Uterus (tissue), 4 donors: ENCODE results near the gene GPR173. TPM values are rescaled to one million over a fixed set of nuclear protein-coding genes. Genes with fewer than 3 reads are reported as not detected.

Source experiments
- DNase-seq, 2 donors: peaks; one replicate each; pipeline ENCODE4 v3.0.0-alpha.2; 2019 to 2020
- H3K27ac ChIP-seq, 2 donors: fragments of 200-600 bp; sonication (generic); 1 replicate in 1 of 2; 2 replicates in 1 of 2; pipeline ENCODE4 v1.5.1; 2016 to 2018
- H3K27me3 ChIP-seq, 2 donors: fragments of 200-600 bp; sonication (generic); one replicate each; pipeline ENCODE4 v1.5.1; 2018 to 2019; ENCODE audit warnings: control low read depth in 1 of 2
- H3K36me3 ChIP-seq, 2 donors: fragments of 200-600 bp; sonication (generic); one replicate each; pipeline ENCODE4 v1.5.1; 2019; ENCODE audit warnings: control low read depth in 1 of 2
- H3K4me1 ChIP-seq, 2 donors: fragments of 200-600 bp; sonication (generic); one replicate each; pipeline ENCODE4 v1.5.1; 2018 to 2019; ENCODE audit warnings: control low read depth in 1 of 2
- H3K4me3 ChIP-seq, 2 donors: fragments of 200-600 bp; sonication (generic); 1 replicate in 1 of 2; 2 replicates in 1 of 2; pipeline ENCODE4 v1.5.1; 2018 to 2019; ENCODE audit warnings: mild to moderate bottlenecking in 1 of 2
- H3K9me3 ChIP-seq, 2 donors: fragments of 200-600 bp; sonication (generic); one replicate each; pipeline ENCODE4 v1.5.1; 2019; ENCODE audit warnings: control low read depth in 1 of 2
- CTCF ChIP-seq, 4 experiments: fragments of 200-600 bp in 2 of 4; fragments of 450-650 bp in 2 of 4; sonication (generic) in 2 of 4; IDR thresholded peaks; one replicate each; pipeline ENCODE4 v1.5.1; 2016 to 2019; ENCODE audit warnings: antibody characterized with exemption in 4 of 4, mild to moderate bottlenecking in 2 of 4, moderate library complexity in 1 of 4
- POLR2A ChIP-seq, 2 donors: fragments of 450-650 bp; IDR thresholded peaks; one replicate each; pipeline ENCODE4 v1.6.1; 2016; ENCODE audit warnings: antibody characterized with exemption in 2 of 2, mild to moderate bottlenecking in 1 of 2, moderate library complexity in 1 of 2
- intact Hi-C: fragments of 100-400 bp; cut with DNase I; formaldehyde crosslinking; loops from one replicate; pipeline ENCODE4 v1.15.1; 2023; ENCODE audit warnings: low total_unique reads
- total RNA-seq, 4 donors: library from RNA; depleted of rRNA in 3 of 4; stranded (reverse); fragments of >200 nt in 3 of 4; gene quantifications; one replicate each; pipeline versions ENCODE4 v1.1.0 to v1.2.4, GENCODE V29; 2014 to 2023
- donor health status: DM: yes; HTN: yes; CAD: no.

Gene GPR173
- total RNA-seq, 4 donors from 2014 or later: 0.51 to 9.2 (median 4.5) TPM

- Histone ChIP-seq H3K4me3 (no peak overlapping the region), H3K27ac (peak overlapping the region; percentile 12 to 59)
- TF ChIP-seq POLR2A (IDR thresholded peaks at IDR 0.05): no peak
- TF ChIP-seq CTCF (IDR thresholded peaks at IDR 0.05): no peak
These were observed 66.4 kb downstream of the GPR173 start for GRCh38 chrX:53114864-53115549.

GRCh38 chrX:53115550-53115874 lies 66.9 kb downstream of the GPR173 start:
- H3K36me3 ChIP-seq: no peaks in the 10 kb centered on the region
- intact Hi-C loops: no loop called here
- DNase-seq: no peak
- H3K27me3 ChIP-seq: no peaks in the 10 kb centered on the region
- H3K4me3 ChIP-seq: no peak overlapping the region
- no peaks in the 10 kb centered on the region for H3K9me3 ChIP-seq
- TF ChIP-seq CTCF (IDR thresholded peaks at IDR 0.05): no peak
- no peak for TF ChIP-seq POLR2A (IDR thresholded peaks at IDR 0.05)
- H3K27ac ChIP-seq: peak overlapping the region; percentile 43 to 59
- no peaks in the 10 kb centered on the region for H3K4me1 ChIP-seq

More at GRCh38 chrX:53114864-53115549, 66.4 kb downstream of the GPR173 start:
- Histone ChIP-seq H3K9me3 (no peaks in the 10 kb centered on the region), H3K4me1 (no peaks in the 10 kb centered on the region), H3K36me3 (no peaks in the 10 kb centered on the region), H3K27me3 (no peaks in the 10 kb centered on the region)
- intact Hi-C loops: no loop called here
- no peak for DNase-seq

- TF ChIP-seq CTCF (IDR thresholded peaks at IDR 0.05) (no peak), POLR2A (IDR thresholded peaks at IDR 0.05) (no peak)
- Histone ChIP-seq H3K27ac (peak overlapping the region; percentile 43 to 59), H3K4me3 (peak overlapping the region in 1 of 2 donors; percentile 1), H3K27me3 (no peaks in the 10 kb centered on the region), H3K9me3 (no peaks in the 10 kb centered on the region), H3K4me1 (no peaks in the 10 kb centered on the region), H3K36me3 (no peaks in the 10 kb centered on the region)
- intact Hi-C loops: no loop called here
- DNase-seq: no peak
These were observed 67.5 kb downstream of the GPR173 start for GRCh38 chrX:53116101-53116500.

- H3K4me1 ChIP-seq: no peaks in the 10 kb centered on the region
- H3K4me3 ChIP-seq: no peak overlapping the region
- DNase-seq: no peak
- H3K9me3 ChIP-seq: no peaks in the 10 kb centered on the region
- no peak overlapping the region for H3K27ac ChIP-seq
- H3K27me3 ChIP-seq: no peaks in the 10 kb centered on the region
- intact Hi-C loops: no loop called here
- H3K36me3 ChIP-seq: no peaks in the 10 kb centered on the region
- TF ChIP-seq CTCF (IDR thresholded peaks at IDR 0.05) (no peak), POLR2A (IDR thresholded peaks at IDR 0.05) (no peak)
These were observed 73.4 kb downstream of the GPR173 start for GRCh38 chrX:53122013-53122412.

- intact Hi-C loops: no loop called here
- no peak overlapping the region for H3K4me3 ChIP-seq
- no peaks in the 10 kb centered on the region for H3K27me3 ChIP-seq
- no peaks in the 10 kb centered on the region for H3K4me1 ChIP-seq
- no peaks in the 10 kb centered on the region for H3K9me3 ChIP-seq
- TF ChIP-seq POLR2A (IDR thresholded peaks at IDR 0.05) (no peak), CTCF (IDR thresholded peaks at IDR 0.05) (no peak)
- DNase-seq: no peak
- H3K36me3 ChIP-seq: no peaks in the 10 kb centered on the region
- H3K27ac ChIP-seq: no peak overlapping the region
These were observed 76.9 kb downstream of the GPR173 start for GRCh38 chrX:53125506-53125905.
